K562 (cell line): Measurements from ENCODE around the gene ZNF774.

Experiments
- DPF2 ChIP-seq: fragments of 450-650 bp; IDR thresholded peaks from 2 replicates; pipeline ENCODE4 v1.6.1; 2016
- MYBL2 ChIP-seq, 2 experiments: fragments of 450-650 bp in 1 of 2; sonication (generic) in 1 of 2; formaldehyde crosslinking in 1 of 2; IDR thresholded peaks; 2 replicates each; pipeline versions ENCODE4 v1.6.1 to v1.8.1; 2017 to 2022; ENCODE audit warnings: borderline replicate concordance in 1 of 2, inconsistent platforms in 1 of 2, low read depth in 1 of 2, mild to moderate bottlenecking in 1 of 2, missing genetic modification reagents in 1 of 2, moderate library complexity in 1 of 2
- TF ChIP-seq, protein P1 (sequence below), 3 experiments: IDR thresholded peaks in 2 of 3; conservative IDR thresholded peaks in 1 of 3; 2 replicates each; pipeline ENCODE4 v1.5.1; 2011 to 2012; ENCODE audit warnings: low read length in 3 of 3, mild to moderate bottlenecking in 3 of 3, control low read depth in 2 of 3, improper control_type of control experiment in 1 of 3, inconsistent platforms in 1 of 3, low read depth in 1 of 3, mixed read lengths in 1 of 3, moderate library complexity in 1 of 3; ENCODE audit not compliant: insufficient read depth in 2 of 3
- TF ChIP-seq, protein P2 (sequence below), 2 experiments: fragments of 450-650 bp in 1 of 2; sonication (generic) in 1 of 2; formaldehyde crosslinking in 1 of 2; IDR thresholded peaks; 2 replicates each; pipeline versions ENCODE4 v1.7.1 to v1.9.0; 2016 to 2022; ENCODE audit warnings: inconsistent platforms in 1 of 2, mild to moderate bottlenecking in 1 of 2, missing genetic modification reagents in 1 of 2

DNA sequence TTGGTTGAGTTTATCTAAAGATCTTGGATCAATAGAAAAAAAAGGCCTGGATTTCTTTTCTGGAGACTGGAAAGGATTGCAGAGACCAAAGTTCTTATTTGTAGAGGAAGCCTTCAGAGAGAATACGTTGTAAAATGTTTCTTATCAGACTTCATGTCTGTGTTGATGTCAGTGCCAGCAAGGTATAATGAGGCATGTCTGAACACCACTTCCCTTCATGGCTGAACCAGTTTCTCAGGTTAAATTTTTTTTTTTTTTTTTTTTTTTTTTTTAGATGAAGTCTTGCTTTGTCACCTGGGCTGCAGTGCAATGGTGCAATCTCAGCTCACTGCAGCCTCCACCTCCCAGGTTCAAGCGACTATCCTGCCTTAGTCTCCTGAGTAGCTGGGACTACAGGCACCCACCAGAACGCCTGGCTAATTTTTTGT lies 17.8 kb upstream of the ZNF774 start:
- TF ChIP-seq, protein P1, sequence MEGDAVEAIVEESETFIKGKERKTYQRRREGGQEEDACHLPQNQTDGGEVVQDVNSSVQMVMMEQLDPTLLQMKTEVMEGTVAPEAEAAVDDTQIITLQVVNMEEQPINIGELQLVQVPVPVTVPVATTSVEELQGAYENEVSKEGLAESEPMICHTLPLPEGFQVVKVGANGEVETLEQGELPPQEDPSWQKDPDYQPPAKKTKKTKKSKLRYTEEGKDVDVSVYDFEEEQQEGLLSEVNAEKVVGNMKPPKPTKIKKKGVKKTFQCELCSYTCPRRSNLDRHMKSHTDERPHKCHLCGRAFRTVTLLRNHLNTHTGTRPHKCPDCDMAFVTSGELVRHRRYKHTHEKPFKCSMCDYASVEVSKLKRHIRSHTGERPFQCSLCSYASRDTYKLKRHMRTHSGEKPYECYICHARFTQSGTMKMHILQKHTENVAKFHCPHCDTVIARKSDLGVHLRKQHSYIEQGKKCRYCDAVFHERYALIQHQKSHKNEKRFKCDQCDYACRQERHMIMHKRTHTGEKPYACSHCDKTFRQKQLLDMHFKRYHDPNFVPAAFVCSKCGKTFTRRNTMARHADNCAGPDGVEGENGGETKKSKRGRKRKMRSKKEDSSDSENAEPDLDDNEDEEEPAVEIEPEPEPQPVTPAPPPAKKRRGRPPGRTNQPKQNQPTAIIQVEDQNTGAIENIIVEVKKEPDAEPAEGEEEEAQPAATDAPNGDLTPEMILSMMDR (IDR thresholded peaks at IDR 0.05 in 2 of 3, conservative IDR thresholded peaks at IDR 0.05 in 1 of 3; ENCODE audit: insufficient read depth in 2 of 3, low read depth in 1 of 3, low read length in 3 of 3): no peak
- TF ChIP-seq, protein P2, sequence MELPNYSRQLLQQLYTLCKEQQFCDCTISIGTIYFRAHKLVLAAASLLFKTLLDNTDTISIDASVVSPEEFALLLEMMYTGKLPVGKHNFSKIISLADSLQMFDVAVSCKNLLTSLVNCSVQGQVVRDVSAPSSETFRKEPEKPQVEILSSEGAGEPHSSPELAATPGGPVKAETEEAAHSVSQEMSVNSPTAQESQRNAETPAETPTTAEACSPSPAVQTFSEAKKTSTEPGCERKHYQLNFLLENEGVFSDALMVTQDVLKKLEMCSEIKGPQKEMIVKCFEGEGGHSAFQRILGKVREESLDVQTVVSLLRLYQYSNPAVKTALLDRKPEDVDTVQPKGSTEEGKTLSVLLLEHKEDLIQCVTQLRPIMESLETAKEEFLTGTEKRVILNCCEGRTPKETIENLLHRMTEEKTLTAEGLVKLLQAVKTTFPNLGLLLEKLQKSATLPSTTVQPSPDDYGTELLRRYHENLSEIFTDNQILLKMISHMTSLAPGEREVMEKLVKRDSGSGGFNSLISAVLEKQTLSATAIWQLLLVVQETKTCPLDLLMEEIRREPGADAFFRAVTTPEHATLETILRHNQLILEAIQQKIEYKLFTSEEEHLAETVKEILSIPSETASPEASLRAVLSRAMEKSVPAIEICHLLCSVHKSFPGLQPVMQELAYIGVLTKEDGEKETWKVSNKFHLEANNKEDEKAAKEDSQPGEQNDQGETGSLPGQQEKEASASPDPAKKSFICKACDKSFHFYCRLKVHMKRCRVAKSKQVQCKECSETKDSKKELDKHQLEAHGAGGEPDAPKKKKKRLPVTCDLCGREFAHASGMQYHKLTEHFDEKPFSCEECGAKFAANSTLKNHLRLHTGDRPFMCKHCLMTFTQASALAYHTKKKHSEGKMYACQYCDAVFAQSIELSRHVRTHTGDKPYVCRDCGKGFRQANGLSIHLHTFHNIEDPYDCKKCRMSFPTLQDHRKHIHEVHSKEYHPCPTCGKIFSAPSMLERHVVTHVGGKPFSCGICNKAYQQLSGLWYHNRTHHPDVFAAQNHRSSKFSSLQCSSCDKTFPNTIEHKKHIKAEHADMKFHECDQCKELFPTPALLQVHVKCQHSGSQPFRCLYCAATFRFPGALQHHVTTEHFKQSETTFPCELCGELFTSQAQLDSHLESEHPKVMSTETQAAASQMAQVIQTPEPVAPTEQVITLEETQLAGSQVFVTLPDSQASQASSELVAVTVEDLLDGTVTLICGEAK (IDR thresholded peaks at IDR 0.05): no peak
- TF ChIP-seq, protein P2 (CRISPR knock-in tag; IDR thresholded peaks at IDR 0.05): no peak
- TF ChIP-seq DPF2 (no peak), MYBL2 (IDR thresholded peaks at IDR 0.05; ENCODE audit: low read depth) (no peak), MYBL2 (CRISPR knock-in tag; IDR thresholded peaks at IDR 0.05; ENCODE audit: borderline replicate concordance) (no peak)
